GM21390 (cell line): ENCODE data around the gene ATP5ME.

Source experiments
- ATAC-seq: cut with Tn5 transposase; IDR thresholded peaks from one replicate; pipeline ENCODE4 v1.9.1; 2021; ENCODE audit not compliant: unreplicated experiment

The ATP5ME gene

DNA sequence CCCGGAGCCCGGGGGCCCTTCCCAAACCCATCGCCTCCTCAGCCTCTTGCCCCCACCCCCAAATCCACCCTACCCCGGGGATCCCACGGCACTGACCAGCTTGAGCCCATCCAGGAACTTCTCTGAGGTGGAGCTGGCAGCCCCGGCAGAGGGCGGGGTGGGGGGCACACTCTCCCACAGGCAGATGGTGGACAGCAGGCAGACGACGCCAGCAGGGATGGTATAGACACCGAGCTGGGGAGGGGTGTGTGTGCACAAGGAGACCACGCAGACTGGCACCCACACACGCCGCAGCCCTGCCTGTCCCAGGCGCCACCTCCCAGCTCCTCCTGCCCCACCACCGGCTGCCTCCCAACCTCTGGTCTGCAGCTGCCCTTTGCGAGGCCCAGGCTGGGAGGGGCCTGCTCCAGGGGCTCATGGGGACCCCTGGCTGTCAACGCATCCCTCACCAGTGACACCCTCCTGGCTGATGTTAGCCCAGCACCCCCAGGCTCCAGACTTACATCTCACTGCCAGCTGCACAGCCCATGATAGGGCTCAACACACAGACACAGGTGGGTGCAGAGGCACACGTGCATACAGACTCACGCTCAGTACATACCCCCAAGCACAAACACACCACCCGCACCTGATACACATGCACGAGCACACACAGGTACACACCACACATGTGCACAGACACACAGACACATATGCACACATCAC lies 10.7 kb upstream of the ATP5ME start:
- ATAC-seq: no peak

DNA sequence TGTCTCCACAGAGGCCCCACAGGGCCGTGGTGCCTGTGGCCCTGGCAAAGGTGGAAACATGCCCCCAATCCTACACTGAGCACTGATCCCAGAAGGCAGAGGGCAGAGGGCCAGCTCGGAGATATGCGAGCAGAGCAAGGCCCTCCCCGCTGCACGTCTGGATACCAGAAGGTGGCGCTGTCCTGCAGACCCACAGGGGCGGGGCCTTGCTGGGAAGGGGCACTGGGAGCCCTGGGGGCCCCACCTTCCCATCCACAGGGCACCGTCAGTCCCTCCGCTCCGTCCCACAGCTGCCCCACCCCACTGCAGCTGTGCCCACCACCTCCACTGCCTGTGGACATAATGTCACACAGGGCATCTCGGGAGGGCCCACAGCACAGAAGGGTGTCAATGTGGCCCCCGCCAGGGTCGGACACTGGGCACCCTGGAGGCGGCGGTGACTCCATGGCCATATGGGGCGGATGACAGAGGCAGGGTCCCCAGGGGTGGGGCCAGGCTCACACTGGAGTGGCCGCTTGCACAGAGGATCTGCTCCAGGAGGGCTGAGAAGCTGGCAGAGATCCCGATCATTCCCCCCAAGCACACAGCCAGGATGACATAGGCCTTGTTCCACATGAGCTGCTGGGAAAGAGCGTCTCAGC lies 10.0 kb upstream of the ATP5ME start:
- no peak for ATAC-seq

GRCh38 chr4:683247-683897 lies 9.3 kb upstream of the ATP5ME start:
- no peak for ATAC-seq

DNA sequence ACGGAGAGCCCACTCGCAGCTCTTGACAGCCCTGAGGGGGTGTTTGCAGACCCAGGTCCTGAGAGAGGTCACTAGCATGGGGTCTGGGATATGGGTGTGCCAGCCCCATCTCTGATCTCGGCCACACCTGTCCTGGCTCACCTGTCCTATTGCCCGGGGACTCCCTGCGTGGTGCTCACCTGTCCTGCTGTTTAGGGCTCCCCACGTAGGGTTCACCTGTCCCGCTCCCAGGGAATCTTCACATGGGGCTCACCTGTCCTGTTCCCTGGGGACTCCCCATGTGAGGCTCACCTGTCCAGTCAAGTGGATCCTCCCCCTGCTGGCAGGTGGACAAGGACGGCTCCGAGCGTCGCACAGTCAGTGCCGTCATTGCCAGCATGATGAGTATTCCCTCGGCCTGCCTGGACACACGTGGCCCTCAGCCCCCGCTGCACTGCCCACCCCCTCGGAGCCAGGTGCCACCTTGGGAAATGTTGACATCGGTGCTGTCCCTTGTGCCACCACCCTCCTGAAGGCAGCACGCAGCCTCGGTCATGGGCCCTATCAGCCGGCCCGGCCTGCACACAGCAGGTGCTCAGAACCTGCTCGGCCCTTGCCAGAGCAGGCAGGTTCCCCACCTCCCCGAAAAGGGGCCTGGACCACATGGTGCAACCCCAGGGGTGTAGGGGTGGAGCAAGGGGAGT lies 8.6 kb upstream of the ATP5ME start:
- ATAC-seq: no peak

DNA sequence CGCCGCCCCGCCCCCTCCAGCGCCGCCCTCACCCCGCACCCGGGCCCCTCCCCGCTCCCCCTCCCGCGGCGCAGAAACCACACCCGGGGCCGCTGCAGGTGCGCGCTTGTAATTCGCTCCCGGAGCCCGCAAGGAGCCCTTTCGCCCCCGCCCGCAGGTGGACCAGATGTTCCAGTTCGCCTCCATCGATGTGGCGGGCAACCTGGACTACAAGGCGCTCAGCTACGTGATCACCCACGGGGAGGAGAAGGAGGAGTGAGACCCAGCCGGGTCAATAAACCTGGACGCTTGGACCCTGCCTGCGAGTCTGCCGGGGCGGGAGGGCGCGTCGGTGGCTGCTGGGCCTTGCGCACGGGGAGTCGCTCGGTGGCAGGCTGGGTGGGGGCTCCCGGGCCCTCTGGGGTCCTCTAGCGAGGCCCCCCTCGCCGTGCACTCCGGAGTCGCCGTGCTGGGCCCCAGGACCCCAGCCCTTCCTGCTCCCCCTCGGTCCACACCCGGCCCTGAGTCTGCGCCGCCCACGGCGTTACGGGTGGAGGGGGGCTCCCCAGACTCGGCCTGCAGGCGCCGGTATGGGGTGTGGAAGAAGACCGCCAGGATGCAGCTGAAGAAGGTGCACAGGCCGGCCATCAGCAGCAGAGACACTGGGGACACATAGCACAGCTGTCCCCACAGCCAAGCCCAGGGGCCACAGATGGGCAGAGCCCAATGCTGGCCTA lies 7.8 kb upstream of the ATP5ME start:
- no peak for ATAC-seq

- no peak for ATAC-seq
Observed at GRCh38 chr4:680928-681645, 7.0 kb upstream of the ATP5ME start.

DNA sequence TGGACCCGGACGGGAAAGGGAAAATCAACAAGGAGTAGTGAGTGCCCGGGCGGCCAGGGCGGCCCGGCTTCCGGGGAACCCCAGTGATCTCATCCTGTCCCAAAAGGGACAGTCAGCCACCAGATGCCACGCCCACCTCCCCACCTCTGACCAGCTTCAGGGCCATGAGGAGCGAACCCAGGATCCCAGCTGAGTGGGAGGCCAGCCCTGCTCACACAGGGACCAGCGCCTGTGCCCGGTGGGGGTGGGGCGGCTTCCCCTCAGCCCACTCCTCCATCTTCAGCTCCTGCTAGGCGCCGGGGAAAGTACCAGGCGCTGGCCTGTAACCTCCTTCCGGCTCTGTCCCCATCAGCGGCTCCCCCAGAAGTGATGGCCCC lies 6.5 kb upstream of the ATP5ME start:
- no peak for ATAC-seq

DNA sequence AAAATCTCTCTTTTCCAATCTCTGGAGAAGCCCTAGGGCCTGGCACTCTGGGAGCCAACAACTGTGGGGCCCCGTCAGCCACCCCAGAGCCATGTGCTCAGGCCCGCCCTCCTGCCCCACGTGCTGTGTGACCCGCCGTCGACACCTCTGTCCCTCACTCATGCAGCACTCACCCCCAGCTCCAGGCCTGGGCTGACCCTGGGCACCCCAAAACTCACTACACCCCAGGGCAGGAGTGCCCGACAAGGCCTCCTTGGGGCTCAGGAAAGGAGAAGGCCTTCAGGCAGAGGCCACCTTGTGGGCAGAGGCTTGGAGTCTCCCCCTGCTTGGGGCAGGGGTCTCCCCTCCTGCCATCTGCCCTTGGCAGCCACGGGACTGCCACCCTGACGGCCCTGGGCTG lies 6.0 kb upstream of the ATP5ME start:
- ATAC-seq: no peak

- ATAC-seq: no peak
Observed at GRCh38 chr4:679629-680028, 5.6 kb upstream of the ATP5ME start.

DNA sequence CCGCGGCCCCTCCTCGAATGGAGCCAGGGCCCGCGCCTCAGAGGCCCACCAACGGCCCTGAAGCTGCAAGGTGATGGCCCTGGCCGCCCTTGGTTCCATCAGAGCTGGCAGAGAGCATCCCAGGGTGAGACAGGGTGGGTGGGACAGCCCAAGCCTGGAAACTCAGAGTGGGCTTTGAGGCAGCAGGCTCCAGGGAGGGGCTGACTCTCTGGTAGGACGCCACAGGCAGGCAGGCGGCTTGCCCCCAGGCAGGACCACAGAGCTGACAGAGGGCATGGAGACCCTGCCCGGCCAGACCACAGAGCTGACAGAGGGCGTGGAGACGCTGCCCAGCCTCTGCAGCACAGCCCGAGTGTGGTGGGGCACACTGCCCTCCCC lies 5.0 kb upstream of the ATP5ME start:
- ATAC-seq: no peak

DNA sequence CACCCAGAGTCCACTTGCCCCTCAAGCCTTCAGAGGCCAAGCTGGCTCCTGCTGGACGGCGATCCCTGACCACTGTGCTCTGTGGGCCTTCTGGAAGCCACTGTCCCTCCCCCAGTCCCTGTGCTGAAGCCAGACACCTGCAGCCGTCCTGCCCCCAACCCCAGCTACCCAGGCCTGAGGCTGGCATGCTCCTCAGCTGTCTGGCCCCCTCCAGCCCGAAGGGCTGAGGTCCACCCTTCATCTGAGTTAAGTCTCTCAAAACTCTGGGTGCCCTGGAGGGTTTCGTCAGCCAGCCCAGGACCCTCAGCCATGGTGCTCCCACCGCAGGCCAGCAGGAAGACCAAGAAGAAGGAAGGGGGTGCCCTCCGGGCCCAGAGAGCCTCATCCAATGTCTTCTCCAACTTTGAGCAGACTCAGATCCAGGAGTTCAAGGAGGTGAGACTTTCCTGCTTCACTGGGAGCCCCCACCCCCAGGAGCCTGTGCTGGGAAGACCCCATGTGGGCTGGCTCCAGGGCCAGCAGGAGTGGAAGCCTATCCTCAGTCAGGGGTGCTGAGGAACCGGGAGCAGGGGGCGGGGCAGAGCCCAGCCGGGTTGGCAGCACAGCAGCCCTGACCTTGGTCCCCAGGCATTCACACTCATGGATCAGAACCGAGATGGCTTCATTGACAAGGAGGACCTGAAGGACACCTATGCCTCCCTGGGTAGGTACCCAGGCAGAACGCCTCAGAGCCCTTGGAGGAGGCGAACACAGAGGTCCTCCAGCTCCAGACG lies 4.4 kb upstream of the ATP5ME start:
- ATAC-seq: no peak

GRCh38 chr4:677431-678293 lies 3.6 kb upstream of the ATP5ME start:
- no peak for ATAC-seq

DNA sequence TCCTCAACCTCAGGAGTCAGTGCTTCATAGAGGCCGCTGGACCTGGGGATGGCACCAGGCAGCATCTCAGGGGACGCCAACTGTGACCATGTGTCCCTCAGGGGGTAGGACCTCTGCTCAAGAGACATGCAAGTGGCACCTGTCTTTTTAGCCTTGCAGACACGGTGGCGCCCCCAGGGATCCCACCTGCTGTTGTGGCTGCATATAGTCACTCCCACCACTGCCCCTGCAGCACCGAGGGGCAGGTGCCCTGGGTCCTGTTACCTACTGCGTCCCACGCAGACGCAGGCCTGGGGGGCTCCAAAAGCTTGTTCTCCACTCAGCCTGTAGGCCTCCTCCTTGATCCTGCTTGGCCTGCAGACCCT lies 2.8 kb upstream of the ATP5ME start:
- no peak for ATAC-seq

- ATAC-seq: peak; percentile 22
Observed at GRCh38 chr4:675980-676870, 2.1 kb upstream of the ATP5ME start.

GRCh38 chr4:675036-675882 lies 1.2 kb upstream of the ATP5ME start:
- peak; percentile 4 for ATAC-seq

GRCh38 chr4:673349-674091 lies 556 bp downstream of the ATP5ME start:
- ATAC-seq: no peak
